ENCODE results near the gene GSTM1.

DNA sequence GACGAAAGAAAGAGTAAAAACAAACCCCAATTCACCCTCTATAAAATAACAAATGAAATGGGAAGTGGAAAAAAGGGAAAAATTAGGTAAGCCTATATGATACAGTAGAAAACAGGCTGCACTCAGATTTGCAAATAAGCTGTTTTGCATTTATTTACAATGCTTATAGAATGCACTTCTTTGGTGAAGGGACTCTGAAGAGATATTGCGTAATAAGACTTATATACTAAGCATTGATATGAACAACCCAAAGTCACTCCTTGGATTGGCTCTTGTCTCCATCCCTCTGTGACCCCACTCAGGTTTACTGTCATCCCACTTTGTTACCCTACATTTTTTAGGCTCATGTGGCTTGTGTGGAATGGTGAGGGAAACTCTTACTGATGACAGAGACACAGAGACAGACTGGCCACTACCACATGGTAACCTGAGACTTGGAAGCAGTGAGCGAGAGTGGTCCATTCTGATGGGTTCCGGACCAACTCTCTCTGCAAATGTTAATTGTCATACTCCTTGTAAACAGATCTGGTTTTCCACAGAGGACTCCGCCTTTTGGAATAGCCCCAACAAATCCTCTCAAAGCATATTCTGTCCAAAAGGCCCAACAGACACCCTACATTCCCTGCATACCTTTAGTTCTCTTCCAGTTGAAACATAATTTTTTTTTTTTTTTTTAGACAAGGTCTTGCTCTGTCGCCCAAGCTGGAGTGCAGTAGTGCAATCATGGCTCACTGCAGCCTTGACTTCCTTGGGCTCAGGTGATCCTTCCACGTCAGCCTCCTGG, 35.5 kb downstream of the GSTM1 start:
- TF ChIP-seq CTCF (conservative IDR thresholded peaks at IDR 0.05) (no peak), ZFX (IDR thresholded peaks at IDR 0.05) (no peak)
